Umbilical cord (tissue), 2 donors: ENCODE results near the gene PCBD2. TPM values are rescaled to one million over a fixed set of nuclear protein-coding genes. Genes with fewer than 3 reads are reported as not detected.
"Not testable (repeated sequence)": the region's sequence is repeated elsewhere in the genome, so short reads cannot be mapped to it uniquely, and the experiment has no call there.

ENCODE experiments used
- DNase-seq: peaks from one replicate; pipeline ENCODE4 v3.0.0-alpha.2; 2015; ENCODE audit warnings: low spot score
- total RNA-seq: library from RNA; depleted of rRNA; stranded (reverse); fragments of >200 nt; gene quantifications from one replicate; pipeline ENCODE4 v1.2.3, GENCODE V29; 2014; ENCODE audit warnings: low replicate concordance; ENCODE audit not compliant: insufficient read depth

PCBD2 gene
- total RNA-seq, 1 donor from 2014 or later: 7.0 TPM

GRCh38 chr5:134957920-134958608 lies 53.1 kb downstream of the PCBD2 start:
- no peak for DNase-seq

- no peak for DNase-seq
Observed at GRCh38 chr5:134958755-134959154, 53.8 kb downstream of the PCBD2 start.

GRCh38 chr5:134963098-134963497 lies 58.2 kb downstream of the PCBD2 start:
- no peak for DNase-seq

GRCh38 chr5:134964359-134965270 lies 59.7 kb downstream of the PCBD2 start:
- DNase-seq: no peak

- DNase-seq: no peak
Observed at GRCh38 chr5:134965271-134965825, 60.4 kb downstream of the PCBD2 start.

GRCh38 chr5:134967607-134968006 lies 62.7 kb downstream of the PCBD2 start, which contains the start of gene CATSPER3:
Gene CATSPER3, plus strand, starts transcription at chr5:134967907. Its CDS starts 85 bp downstream, at chr5:134967992.
- peak; percentile 61 for DNase-seq

GRCh38 chr5:134968055-134968454 lies 63.1 kb downstream of the PCBD2 start:
- no peak for DNase-seq

GRCh38 chr5:134969166-134969565 lies 64.2 kb downstream of the PCBD2 start:
- DNase-seq: no peak

- DNase-seq: no peak
Observed at GRCh38 chr5:134975078-134975715, 70.3 kb downstream of the PCBD2 start.

GRCh38 chr5:134975843-134976242 lies 70.9 kb downstream of the PCBD2 start:
- DNase-seq: no peak

- no peak for DNase-seq
Observed at GRCh38 chr5:134976841-134977240, 71.9 kb downstream of the PCBD2 start.

GRCh38 chr5:134979416-134979815 lies 74.5 kb downstream of the PCBD2 start:
- DNase-seq: no peak

GRCh38 chr5:134982230-134982629 lies 77.3 kb downstream of the PCBD2 start:
- DNase-seq: no peak

GRCh38 chr5:134989266-134989830 lies 84.4 kb downstream of the PCBD2 start:
- DNase-seq: peak; percentile 91

GRCh38 chr5:134990183-134990582 lies 85.3 kb downstream of the PCBD2 start:
- not testable (repeated sequence) for DNase-seq

GRCh38 chr5:134992148-134992547 lies 87.2 kb downstream of the PCBD2 start:
- no peak for DNase-seq

GRCh38 chr5:134993161-134993560 lies 88.2 kb downstream of the PCBD2 start:
- DNase-seq: no peak

GRCh38 chr5:134994560-134995156 lies 89.7 kb downstream of the PCBD2 start:
- DNase-seq: no peak

- DNase-seq: no peak
Observed at GRCh38 chr5:134995850-134996402, 91.0 kb downstream of the PCBD2 start.

- no peak for DNase-seq
Observed at GRCh38 chr5:134997015-134997414, 92.1 kb downstream of the PCBD2 start.

- DNase-seq: not testable (repeated sequence)
Observed at GRCh38 chr5:134998068-134998467, 93.1 kb downstream of the PCBD2 start.
